SU-DHL-6 (cell line): ENCODE data around the gene PTPRG.
"Not testable (repeated sequence)": the region's sequence is repeated elsewhere in the genome, so short reads cannot be mapped to it uniquely, and the experiment has no call there.

Source experiments
- H2AFZ ChIP-seq: fragments of 200-600 bp; sonication (generic); 2 replicates; pipeline ENCODE4 v1.6.1; 2014; ENCODE audit warnings: low read depth, mild to moderate bottlenecking, moderate library complexity, mixed read lengths, antibody characterized with exemption, low read length; ENCODE audit not compliant: severe bottlenecking
- H3F3A ChIP-seq: fragments of 200-600 bp; shearing (Covaris generic); 2 replicates; pipeline ENCODE4 v1.6.0; 2016; ENCODE audit warnings: antibody characterized with exemption, mild to moderate bottlenecking; ENCODE audit not compliant: insufficient read depth
- H3K27ac ChIP-seq: fragments of 200-600 bp; sonication (generic); 2 replicates; pipeline ENCODE4 v1.5.1; 2016; ENCODE audit warnings: low read depth, mild to moderate bottlenecking, low read length, moderate library complexity, mixed read lengths
- H3K27me3 ChIP-seq: fragments of 200-600 bp; sonication (generic), shearing (Covaris generic); 2 replicates; pipeline ENCODE4 v1.6.0; 2014; ENCODE audit warnings: mild to moderate bottlenecking, low read length
- H3K36me3 ChIP-seq: fragments of 200-600 bp; sonication (generic); 2 replicates; pipeline ENCODE4 v1.6.1; 2014; ENCODE audit warnings: mild to moderate bottlenecking, low read length, mixed read lengths
- H3K4me2 ChIP-seq: fragments of 300-600, 200-600 bp; shearing (Covaris generic), sonication (generic); 2 replicates; pipeline ENCODE4 v1.6.0; 2014; ENCODE audit warnings: low read length, low read depth, mild to moderate bottlenecking; ENCODE audit not compliant: poor library complexity, severe bottlenecking
- H3K4me3 ChIP-seq: fragments of 200-600 bp; sonication (generic); 2 replicates; pipeline ENCODE4 v1.5.1; 2014; ENCODE audit warnings: antibody characterized with exemption, low read length, mild to moderate bottlenecking, mixed read lengths; ENCODE audit not compliant: insufficient read depth, poor library complexity, severe bottlenecking
- H3K79me2 ChIP-seq: fragments of 200-600 bp; sonication (generic); 2 replicates; pipeline ENCODE4 v1.6.1; 2014; ENCODE audit warnings: mild to moderate bottlenecking, low read length, moderate library complexity; ENCODE audit not compliant: insufficient read depth
- H3K9ac ChIP-seq: fragments of 200-600 bp; sonication (generic); 2 replicates; pipeline ENCODE4 v1.7.0; 2014; ENCODE audit warnings: mild to moderate bottlenecking, low read length
- H3K9me2 ChIP-seq: fragments of 200-600 bp; sonication (generic); replicated peaks from 2 replicates; pipeline ENCODE4 v1.6.1; 2014; ENCODE audit warnings: low read length; ENCODE audit not compliant: insufficient read depth
- H3K9me3 ChIP-seq: fragments of 200-600 bp; sonication (generic); 2 replicates; pipeline ENCODE4 v1.6.1; 2014; ENCODE audit warnings: low read length, mixed read lengths; ENCODE audit not compliant: insufficient read depth
- H4K20me1 ChIP-seq: fragments of 200-600 bp; sonication (generic); 2 replicates; pipeline ENCODE4 v1.6.1; 2014; ENCODE audit warnings: low read depth, mild to moderate bottlenecking, antibody characterized with exemption, low read length, moderate library complexity, mixed read lengths
- CTCF ChIP-seq: fragments of 200-600 bp; sonication (generic); IDR thresholded peaks from one replicate; pipeline ENCODE4 v1.5.1; 2017; ENCODE audit warnings: antibody characterized with exemption, mild to moderate bottlenecking, low read length, moderate library complexity; ENCODE audit not compliant: insufficient read depth, poor library complexity, severe bottlenecking
- EZH2phosphoT487 ChIP-seq: fragments of 200-600 bp; sonication (generic), shearing (Covaris generic); conservative IDR thresholded peaks from 2 replicates; pipeline ENCODE4 v1.6.1; 2018; ENCODE audit warnings: mild to moderate bottlenecking, antibody characterized with exemption, low read length, moderate library complexity, mixed read lengths

Gene PTPRG

GRCh38 chr3:61691466-61691865, 130.1 kb downstream of the PTPRG start:
- no peak overlapping the region for H3K9ac ChIP-seq
- no peaks in the 10 kb centered on the region for H3K36me3 ChIP-seq
- H3K79me2 ChIP-seq: no peaks in the 10 kb centered on the region
- no peaks in the 10 kb centered on the region for H3F3A ChIP-seq
- H4K20me1 ChIP-seq: no peaks in the 10 kb centered on the region
- TF ChIP-seq CTCF (no peak), EZH2phosphoT487 (no peak)
- H2AFZ ChIP-seq: no peak overlapping the region
- H3K27ac ChIP-seq: no peak overlapping the region
- no peaks in the 10 kb centered on the region for H3K9me2 ChIP-seq
- H3K4me3 ChIP-seq: no peak overlapping the region
- H3K27me3 ChIP-seq: no peaks in the 10 kb centered on the region
- H3K9me3 ChIP-seq: no peaks in the 10 kb centered on the region
- no peak overlapping the region for H3K4me2 ChIP-seq

GRCh38 chr3:61697301-61697700, 135.9 kb downstream of the PTPRG start:
- Histone ChIP-seq H3K4me3 (no peak overlapping the region), H3K9me2 (no peaks in the 10 kb centered on the region), H3K27me3 (no peaks in the 10 kb centered on the region), H3F3A (no peaks in the 10 kb centered on the region), H3K4me2 (no peak overlapping the region), H3K9ac (no peak overlapping the region), H3K36me3 (no peaks in the 10 kb centered on the region), H3K27ac (no peak overlapping the region), H2AFZ (no peak overlapping the region), H3K79me2 (no peaks in the 10 kb centered on the region), H4K20me1 (no peaks in the 10 kb centered on the region), H3K9me3 (no peaks in the 10 kb centered on the region)
- TF ChIP-seq CTCF (no peak), EZH2phosphoT487 (no peak)

GRCh38 chr3:61698278-61699072, 137.1 kb downstream of the PTPRG start:
- not testable (repeated sequence) for H3K9me3 ChIP-seq, H3K27ac ChIP-seq, H2AFZ ChIP-seq

GRCh38 chr3:61699622-61700021, 138.3 kb downstream of the PTPRG start:
- no peak for TF ChIP-seq CTCF
- Histone ChIP-seq H2AFZ (no peak overlapping the region), H3K9ac (no peak overlapping the region), H3K27me3 (no peaks in the 10 kb centered on the region), H3K4me2 (no peak overlapping the region), H3K27ac (no peak overlapping the region), H4K20me1 (no peaks in the 10 kb centered on the region), H3F3A (no peaks in the 10 kb centered on the region), H3K36me3 (no peaks in the 10 kb centered on the region), H3K4me3 (no peak overlapping the region), H3K79me2 (no peaks in the 10 kb centered on the region), H3K9me2 (no peaks in the 10 kb centered on the region), H3K9me3 (no peaks in the 10 kb centered on the region)

More at GRCh38 chr3:61698278-61699072, 137.1 kb downstream of the PTPRG start:
- H3K27me3 ChIP-seq, H3K9ac ChIP-seq, H3F3A ChIP-seq, H3K79me2 ChIP-seq, H3K9me2 ChIP-seq, H3K4me3 ChIP-seq, H3K4me2 ChIP-seq, H4K20me1 ChIP-seq, H3K36me3 ChIP-seq: not testable (repeated sequence)
